PC-3 (cell line): Measurements from ENCODE around the gene PSMG3.

ENCODE experiments used
- CTCF ChIP-seq: fragments of 300-600 bp; sonication (generic); conservative IDR thresholded peaks from 2 replicates; pipeline ENCODE4 v1.5.1; 2017; ENCODE audit warnings: antibody characterized with exemption, low read depth, mild to moderate bottlenecking, low read length
- EZH2 ChIP-seq: fragments of 300-600 bp; sonication (generic); IDR thresholded peaks from one replicate; pipeline ENCODE4 v1.6.1; 2017; ENCODE audit warnings: antibody characterized with exemption, mild to moderate bottlenecking, low read length; ENCODE audit not compliant: unreplicated experiment

DNA sequence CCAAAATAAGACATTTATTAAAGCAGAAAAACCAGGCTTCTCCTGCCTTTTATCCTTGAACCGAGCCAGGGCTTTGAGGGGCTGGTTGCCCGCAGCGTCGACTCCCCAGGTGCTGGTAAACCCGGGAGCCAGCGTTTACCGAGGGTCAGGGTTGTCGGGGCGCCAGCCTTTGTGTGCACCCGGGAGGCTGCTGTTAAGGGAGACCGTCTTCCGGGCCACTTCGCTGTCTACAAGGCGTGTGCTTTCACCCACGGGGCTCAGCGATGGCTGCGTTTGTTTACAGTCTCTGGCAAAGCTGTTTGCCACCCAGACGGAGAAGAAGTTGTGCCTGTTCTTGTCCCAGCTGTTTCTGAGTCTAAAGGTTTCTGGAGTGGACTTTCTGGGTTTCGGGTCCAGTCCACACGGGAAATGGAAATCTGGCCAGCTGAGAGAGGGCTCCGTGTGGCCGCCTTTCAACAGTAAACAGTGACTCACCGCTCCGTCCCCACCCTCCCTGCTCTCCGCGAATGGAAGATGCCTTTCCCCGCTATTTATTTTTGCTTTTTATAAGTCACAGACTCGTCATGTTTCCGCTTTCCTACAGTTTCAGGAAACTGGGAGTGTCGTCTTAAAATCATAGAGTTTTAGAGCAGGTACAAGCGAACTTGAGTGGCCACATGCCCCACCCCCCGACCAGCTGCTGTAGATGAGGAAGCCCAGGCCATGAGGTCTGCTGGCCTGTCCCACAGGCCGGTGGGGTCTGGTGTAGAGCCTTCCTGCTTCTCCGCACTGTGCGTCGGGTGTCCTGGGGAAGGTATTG is 37.2 kb downstream of the PSMG3 start:
- no peak for TF ChIP-seq CTCF
- no peak for TF ChIP-seq EZH2
